HuH-7.5 (cell line): ENCODE results near the gene TREML1.
"Not testable (repeated sequence)": the region's sequence is repeated elsewhere in the genome, so short reads cannot be mapped to it uniquely, and the experiment has no call there.

Experiments used
- DNase-seq: peaks from one replicate; pipeline ENCODE4 v3.0.0; 2011; ENCODE audit warnings: low spot score

TREML1 gene, protein sequence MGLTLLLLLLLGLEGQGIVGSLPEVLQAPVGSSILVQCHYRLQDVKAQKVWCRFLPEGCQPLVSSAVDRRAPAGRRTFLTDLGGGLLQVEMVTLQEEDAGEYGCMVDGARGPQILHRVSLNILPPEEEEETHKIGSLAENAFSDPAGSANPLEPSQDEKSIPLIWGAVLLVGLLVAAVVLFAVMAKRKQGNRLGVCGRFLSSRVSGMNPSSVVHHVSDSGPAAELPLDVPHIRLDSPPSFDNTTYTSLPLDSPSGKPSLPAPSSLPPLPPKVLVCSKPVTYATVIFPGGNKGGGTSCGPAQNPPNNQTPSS

GRCh38 chr6:41153992-41154625, at the start of gene TREML1:
Gene TREML1 (minus strand): TSS chr6:41154347. CDS start chr6:41154288, 59 bp downstream.
- no peak for DNase-seq

DNA sequence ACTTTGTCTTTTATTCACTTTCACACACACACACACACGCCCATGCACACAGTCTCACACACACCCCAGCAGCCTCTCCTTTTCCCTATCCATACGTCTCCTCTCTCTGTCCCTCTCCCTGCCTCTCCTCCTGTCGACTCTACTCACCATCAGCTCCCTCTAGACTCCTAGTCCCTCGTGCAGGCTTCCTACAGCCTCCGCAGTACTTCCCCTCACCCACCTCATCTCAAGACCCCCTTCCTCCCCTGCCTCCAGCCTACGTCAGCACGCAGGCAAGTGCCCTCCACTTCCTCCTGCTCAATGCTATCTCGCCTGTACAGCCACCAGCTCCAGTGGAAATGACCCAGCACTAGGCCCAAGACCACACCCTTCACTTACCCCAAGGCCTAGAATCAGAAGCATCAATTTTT, 47.6 kb upstream of the TREML1 start:
- no peak for DNase-seq

DNA sequence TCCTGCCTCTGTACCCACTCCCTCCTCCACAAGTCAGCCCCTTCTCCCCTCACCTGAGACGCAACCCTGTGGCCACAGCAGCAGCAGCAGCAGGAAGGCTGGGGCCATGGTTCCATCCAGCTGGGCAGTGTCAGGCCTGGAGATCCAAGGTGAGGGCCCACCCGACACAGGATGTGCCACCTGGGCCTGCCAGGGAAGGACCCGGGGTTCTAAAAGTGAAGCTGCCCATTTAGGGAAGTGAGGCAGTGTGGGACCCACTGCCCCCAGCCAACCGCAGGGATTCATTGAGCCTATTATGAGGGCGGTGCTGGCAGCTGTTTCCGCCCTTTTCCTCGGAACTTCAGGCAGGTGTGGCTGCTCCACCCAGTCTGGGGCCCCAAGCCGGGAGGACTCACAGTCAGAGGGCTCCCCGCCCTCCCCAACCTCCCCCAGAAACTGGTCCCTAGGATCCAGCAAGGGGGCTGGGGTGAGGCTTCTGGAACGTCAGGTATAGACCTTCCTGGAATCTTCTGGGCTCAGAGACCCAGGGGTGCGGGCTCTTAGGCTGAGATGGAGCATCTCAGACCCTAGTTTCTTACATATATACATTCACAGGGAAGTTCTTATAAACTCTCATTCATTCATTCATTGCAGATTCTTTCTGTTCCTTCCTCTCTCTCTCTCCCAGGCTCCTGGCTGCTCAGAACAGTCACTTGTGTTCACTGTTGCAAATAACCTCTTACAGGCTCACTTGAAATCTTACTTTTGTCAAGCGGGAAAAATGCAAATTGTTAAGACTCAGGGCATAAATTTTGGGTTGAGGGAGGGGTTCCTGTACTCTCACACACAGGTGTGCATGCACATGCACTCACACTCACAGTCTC, 47.0 kb upstream of the TREML1 start, which contains the start of gene TREML2:
TSS of gene TREML2 (minus strand) at position 249 of the 863 bp plus-strand sequence. CDS start at position 108, 141 bp downstream.
- no peak for DNase-seq

DNA sequence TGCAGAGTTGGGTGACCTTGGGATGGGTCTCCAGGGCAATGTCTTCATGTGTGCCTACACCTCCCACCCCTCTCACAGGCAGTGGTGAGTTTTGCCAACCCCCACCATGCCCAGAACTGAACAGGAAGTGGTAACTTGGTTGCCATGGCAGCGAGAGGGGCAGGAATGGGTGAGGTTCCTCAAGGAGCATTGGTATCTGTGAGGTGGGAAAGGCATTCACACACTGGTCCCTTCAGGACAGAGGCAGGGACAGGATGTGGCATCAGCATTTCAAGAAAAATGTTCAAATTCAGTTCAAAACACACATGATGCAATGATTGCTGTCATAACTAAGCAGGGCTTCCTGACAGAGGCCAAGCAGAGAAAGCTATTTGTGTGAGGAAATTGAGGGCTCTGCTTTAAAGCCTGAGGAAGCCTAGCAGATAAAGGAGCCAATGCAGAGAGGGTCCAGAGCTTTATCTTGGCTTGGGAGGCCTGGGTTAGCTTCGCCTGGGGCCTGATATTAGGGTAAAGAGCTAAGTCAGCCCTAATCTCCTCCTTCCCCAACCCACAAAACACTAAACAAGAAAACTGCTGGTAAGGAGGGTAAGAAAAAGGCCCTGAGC, 46.3 kb upstream of the TREML1 start:
- no peak for DNase-seq

DNA sequence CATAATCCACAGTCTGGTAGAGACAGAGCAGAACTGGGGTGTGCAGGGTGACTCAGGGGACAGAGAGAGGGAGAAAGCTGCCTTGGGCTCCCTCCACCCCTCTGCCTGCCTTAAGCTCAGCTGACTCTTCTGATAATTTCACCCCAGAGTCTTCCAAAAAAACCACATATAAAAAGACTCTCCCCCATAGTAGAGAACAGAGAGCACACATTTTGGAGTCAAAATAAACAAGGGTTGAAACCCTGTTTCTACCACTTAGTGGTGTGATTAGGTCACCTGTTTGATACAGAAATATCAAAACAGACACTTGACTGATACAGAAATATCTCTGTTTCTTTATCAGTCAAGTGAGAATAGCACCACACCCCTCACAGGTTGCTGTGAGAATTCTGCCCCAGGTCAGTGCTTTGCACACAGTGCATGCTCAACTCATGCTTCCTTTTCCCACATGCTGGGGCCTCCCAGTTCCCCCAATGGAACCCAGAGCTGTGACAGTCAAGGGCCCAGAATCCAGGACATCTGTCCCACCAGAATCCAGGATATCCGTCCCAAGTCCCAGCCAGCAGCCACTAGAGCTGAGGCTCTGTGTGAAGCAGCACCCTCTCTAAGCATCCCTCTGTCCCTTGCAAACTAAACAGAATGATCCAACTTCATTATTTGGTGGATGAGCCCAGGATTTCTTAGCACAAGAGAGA, 45.6 kb upstream of the TREML1 start:
- DNase-seq, result no peak

GRCh38 chr6:41197234-41197633, 43.1 kb upstream of the TREML1 start:
- no peak for DNase-seq

GRCh38 chr6:41194386-41194785, 40.2 kb upstream of the TREML1 start:
- no peak for DNase-seq

DNA sequence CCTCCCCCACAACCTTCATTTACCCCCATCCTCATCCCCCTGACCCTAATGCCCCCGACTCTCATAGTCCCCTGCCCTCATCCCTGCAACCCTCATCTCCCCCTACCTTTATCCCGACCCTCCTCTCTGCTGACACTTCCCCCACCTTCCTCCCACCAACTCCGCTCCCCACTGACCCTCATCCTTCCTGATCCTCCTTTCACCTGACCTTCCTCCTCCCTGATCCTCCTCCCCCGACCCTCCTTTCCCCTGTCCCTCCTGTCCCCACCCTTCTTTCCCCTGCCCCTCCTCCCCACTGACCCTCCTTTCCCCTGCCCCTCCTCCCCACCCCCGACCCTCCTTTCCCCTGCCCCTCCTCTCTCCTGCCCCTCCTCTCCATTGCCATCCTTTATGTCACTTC, 39.7 kb upstream of the TREML1 start:
- DNase-seq, result no peak

DNA sequence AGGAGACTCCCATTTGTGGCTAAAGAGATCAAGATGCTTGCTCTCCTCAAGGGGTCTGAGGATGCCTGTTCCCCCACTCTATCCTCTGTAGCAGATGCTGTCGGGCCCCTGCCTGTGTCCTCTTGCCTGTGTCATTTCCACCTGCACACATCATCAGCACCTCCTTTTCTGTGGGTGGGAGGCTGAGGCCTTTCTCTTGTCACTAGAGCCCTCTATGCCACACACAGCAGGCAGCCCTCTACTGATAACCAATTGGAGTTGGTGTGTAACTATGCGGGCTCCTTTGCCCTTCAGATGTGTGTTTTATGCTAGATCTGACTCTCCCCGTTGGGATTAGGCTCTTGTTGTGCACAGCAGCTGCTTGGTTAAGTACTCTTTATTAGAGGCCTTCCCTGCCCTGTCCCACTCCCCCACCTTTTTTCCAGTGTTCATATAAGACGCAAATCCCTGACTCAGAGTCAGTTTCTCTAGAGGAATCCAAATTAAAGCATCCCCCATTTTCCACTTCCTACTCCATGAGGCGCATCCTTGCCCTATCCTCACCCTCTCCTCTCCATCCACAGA, 39.1 kb upstream of the TREML1 start:
- no peak for DNase-seq

- peak; percentile 36 for DNase-seq
Measured at GRCh38 chr6:41191569-41191968, 37.4 kb upstream of the TREML1 start.

DNA sequence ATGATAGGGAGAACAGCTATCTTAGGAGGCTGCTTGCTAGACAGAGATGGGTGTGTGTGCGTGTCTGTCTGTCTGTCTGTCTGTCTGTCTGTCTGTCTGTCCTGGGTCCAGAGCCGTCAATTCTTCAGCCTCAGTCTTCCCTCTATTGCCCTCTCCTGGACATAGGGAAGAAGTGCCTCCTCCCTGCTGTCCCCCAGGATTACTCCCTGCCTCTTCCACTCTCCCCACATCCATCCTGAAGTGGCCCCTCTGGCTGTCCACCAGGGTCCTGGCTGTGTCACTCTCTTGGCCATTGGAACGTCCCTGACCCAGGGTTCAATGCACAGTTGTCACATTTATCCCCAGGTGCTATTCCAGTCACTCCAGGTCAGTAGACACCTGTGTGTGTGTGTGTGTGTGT, 36.6 kb upstream of the TREML1 start:
- DNase-seq, result no peak

GRCh38 chr6:41189967-41190366, 35.8 kb upstream of the TREML1 start:
- DNase-seq, result no peak

DNA sequence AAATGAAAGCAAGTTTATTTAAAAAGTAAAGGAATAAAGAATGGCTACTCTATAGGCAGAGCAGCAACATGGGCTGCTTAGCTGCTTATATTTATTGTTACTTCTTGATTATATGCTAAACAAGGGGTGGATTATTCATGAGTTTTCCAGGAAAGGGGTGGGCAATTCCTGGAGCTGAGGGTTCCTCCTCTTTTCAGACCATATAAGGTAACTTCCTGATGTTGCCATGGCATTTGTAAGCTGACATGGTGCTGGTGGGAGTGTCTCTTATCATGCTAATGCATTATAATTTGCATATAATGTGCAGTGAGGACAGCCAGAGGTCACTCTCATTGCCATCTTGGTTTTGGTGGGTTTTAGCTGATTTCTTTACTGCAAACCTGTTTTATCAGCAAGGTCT, 34.9 kb upstream of the TREML1 start:
- not testable (repeated sequence) for DNase-seq

DNA sequence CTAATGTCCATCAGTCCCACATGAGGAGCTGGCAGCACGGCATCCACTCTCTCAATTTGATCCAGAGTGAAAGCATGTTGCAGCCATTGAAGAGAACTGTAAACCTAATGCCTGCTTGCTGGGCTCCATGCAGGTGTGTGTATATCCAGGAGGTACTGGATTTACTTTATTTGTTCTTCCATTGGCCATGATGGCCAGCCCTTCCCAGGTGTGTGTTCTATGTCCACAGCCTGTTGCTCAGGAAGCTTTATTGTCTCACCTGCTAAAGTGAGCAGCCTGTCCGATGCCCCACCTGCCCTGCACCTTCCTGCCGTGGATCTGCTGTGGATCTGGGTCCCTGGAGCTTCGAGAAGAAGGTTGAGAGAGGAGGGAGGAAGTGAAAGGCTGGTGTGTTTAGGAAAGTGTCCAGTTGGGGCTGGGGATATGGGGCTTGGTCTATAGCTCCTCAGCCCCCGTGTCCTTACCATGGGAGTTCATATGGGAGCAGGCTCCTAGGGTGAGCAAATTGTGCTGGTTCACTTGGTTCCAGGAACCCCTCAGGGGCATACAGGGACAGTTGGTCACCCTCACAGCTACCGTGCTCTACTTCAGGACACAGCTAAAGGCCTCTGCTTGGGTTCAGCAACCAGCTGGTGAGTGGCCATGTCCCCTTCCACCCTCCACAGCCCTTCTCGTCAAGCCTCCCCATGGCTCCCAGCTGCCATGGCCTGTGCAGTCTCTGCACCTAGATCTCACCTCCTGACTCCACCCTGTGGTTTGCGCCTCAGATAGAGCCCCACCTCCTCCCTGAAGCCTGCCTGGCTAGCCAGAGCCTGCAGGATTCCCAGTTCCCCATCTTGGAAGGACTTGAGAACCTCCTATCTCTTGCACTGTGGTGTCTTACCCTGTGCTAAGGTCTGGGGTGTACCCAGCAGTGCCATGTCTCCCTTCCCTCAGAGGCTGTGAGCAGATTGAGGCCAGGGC, 34.1 kb upstream of the TREML1 start:
- no peak for DNase-seq

GRCh38 chr6:41186031-41186562, 31.9 kb upstream of the TREML1 start:
- DNase-seq, result no peak

DNA sequence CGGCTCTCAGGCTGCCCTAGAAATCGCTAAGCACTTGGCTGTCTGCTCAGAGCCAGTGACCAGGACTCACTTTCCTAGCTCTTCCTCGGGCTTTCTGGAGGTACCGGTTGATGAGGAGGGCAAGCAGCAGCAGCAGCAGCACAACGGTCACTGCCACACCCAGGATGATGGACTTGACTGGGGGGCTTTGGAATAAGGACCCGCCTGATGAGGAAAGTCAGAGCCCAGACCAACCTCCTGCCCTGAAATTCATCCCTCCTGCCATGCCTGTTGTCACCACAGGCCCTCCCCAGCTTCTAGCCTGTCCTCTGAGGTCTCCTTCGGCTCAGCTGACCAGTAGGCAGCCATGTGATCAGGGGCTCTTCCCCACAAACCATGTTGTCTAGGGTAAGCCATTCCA, 30.6 kb upstream of the TREML1 start:
- no peak for DNase-seq

DNA sequence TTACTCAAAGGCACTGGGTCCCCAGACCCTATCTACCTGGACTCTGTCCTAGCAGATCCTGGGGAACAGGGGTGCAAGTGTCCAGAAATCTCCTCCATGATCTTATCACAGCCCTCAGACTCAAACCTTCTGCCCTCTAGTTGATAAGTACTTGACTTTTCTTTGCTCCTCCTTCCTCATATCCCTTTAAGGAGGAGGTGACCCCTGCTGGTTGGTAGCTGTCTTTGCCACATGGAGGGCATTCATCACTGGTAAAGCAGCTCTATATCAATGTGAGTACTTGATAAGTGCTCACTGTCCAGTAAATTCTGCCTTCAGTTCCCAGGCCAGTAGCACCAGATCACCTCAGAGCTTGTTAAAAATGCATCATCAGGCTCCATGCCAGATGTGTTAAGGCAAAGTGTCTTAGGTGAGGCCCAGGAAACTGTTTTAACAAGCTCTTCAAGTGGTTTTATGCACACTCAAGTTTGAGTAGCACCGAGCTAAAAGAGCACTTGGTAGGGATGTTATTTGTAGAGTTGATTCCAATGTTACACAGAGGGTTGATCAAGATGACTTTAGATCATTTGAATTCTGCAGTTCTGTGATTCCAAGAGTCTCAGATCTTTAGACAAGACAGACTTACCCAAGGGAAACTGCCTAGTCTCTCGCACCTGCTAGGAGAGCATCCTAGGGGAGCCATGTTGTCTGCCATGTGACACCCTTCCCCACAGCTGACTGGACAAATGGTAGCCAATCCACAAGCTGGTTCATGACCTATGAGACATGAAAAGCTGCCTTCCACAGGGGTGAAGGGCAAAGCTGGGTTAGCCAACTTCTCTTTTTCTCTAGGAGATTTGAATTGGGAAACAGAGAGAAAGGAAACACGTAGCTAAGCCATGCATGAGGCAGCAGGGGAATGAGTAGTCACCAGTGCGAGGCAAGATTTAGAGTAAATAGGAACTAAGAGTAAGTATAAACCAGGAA, 28.2 kb upstream of the TREML1 start:
- peak; percentile 12 for DNase-seq

DNA sequence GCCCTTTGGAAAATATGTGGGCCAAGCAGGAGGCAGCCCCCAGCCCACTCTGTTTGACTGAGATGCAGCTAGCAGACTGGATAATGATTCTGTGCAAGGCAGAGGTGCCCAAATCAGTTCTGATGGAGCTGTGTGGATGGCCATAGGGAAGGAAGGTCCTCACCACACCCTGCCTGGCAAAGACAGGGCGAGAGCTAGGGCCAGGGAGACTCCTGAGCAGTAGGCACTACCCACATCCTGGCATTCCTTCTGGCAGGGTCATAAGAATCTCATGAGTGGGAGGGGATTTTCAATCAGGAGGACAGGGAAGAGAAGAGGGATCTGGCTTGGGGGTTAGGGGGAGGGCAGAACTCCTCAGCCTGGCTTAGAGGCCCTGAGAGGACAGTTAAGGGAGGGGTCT, 27.4 kb upstream of the TREML1 start:
- DNase-seq, result no peak

- DNase-seq, result no peak
Measured at GRCh38 chr6:41179163-41179562, 25.0 kb upstream of the TREML1 start.
